GM18951 (cell line): ENCODE measurements around the gene METTL14.

Source experiments
- POLR2A ChIP-seq: IDR thresholded peaks from 4 replicates; pipeline ENCODE4 v1.6.1; 2011; ENCODE audit warnings: mild to moderate bottlenecking; ENCODE audit not compliant: insufficient read length, insufficient read depth; ENCODE audit errors: extremely low read depth
- in situ Hi-C: fragments of 300-500 bp; cut with MboI; formaldehyde crosslinking; loops from one replicate; pipeline ENCODE4 v1.12.0; 2022; ENCODE audit warnings: low sequenced_read_pairs, mixed read lengths, inconsistent platforms; ENCODE audit not compliant: unreplicated experiment

METTL14 gene

GRCh38 chr4:118718511-118719170, 33.4 kb downstream of the METTL14 start:
- no peak for TF ChIP-seq POLR2A
- in situ Hi-C loops: no loop called here

GRCh38 chr4:118721752-118722151, 36.6 kb downstream of the METTL14 start:
- no peak for TF ChIP-seq POLR2A
- in situ Hi-C loops: no loop called here

- TF ChIP-seq POLR2A: no peak
- in situ Hi-C loops: no loop called here
Measured at GRCh38 chr4:118723369-118723768, 38.2 kb downstream of the METTL14 start.

GRCh38 chr4:118727360-118727759, 42.2 kb downstream of the METTL14 start:
- TF ChIP-seq POLR2A: no peak
- in situ Hi-C loops: no loop called here

GRCh38 chr4:118729287-118730286, 44.4 kb downstream of the METTL14 start:
- TF ChIP-seq POLR2A: no peak
- in situ Hi-C loops: no loop called here

GRCh38 chr4:118730683-118731082, 45.5 kb downstream of the METTL14 start:
- in situ Hi-C loops: no loop called here
- no peak for TF ChIP-seq POLR2A

GRCh38 chr4:118732591-118733330, 47.6 kb downstream of the METTL14 start:
- TF ChIP-seq POLR2A: no peak
- in situ Hi-C loops: no loop called here

GRCh38 chr4:118734491-118735205, 49.5 kb downstream of the METTL14 start:
- no peak for TF ChIP-seq POLR2A
- in situ Hi-C loops: no loop called here

GRCh38 chr4:118736900-118737299, 51.7 kb downstream of the METTL14 start:
- in situ Hi-C loops: no loop called here
- no peak for TF ChIP-seq POLR2A

GRCh38 chr4:118738090-118738489, 52.9 kb downstream of the METTL14 start:
- in situ Hi-C loops: no loop called here
- TF ChIP-seq POLR2A: no peak

- in situ Hi-C loops: no loop called here
- TF ChIP-seq POLR2A: no peak
Measured at GRCh38 chr4:118739022-118739713, 54.0 kb downstream of the METTL14 start.

- no peak for TF ChIP-seq POLR2A
Measured at GRCh38 chr4:118740869-118741268, 55.7 kb downstream of the METTL14 start.

More at GRCh38 chr4:118740869-118741268, 55.7 kb downstream of the METTL14 start:
- in situ Hi-C loops: no loop called here
